Measurements from ENCODE around the gene SWAP70. TPM values are rescaled to one million over a fixed set of nuclear protein-coding genes. Genes with fewer than 3 reads are reported as not detected.
A peak's percentile ranks its signal among the peaks of the same experiment; 100 is the strongest.
"Not testable (repeated sequence)": the region's sequence is repeated elsewhere in the genome, so short reads cannot be mapped to it uniquely, and the experiment has no call there.

SWAP70 gene
- total RNA-seq, 2 donors from 2014 or later, result 6.1 to 7.5 TPM

GRCh38 chr11:9741260-9741659 is 77.4 kb downstream of the SWAP70 start:
- Mint-ChIP-seq H3K36me3 (ENCODE audit: low read depth) (peaks cover 4% of the 10 kb centered on the region), H3K4me3 (no peak overlapping the region)

GRCh38 chr11:9743512-9743911 is 79.6 kb downstream of the SWAP70 start:
- not testable (repeated sequence) for H3K27me3 Mint-ChIP-seq; DNase-seq; H3K4me1 Mint-ChIP-seq; H3K4me3 Mint-ChIP-seq; H3K36me3 Mint-ChIP-seq (ENCODE audit: low read depth); ATAC-seq; H3K27ac Mint-ChIP-seq; H3K9me3 ChIP-seq (ENCODE audit: control insufficient read depth, low read length, poor library complexity, severe bottlenecking)

More at GRCh38 chr11:9741260-9741659, 77.4 kb downstream of the SWAP70 start:
- no peaks in the 10 kb centered on the region for H3K27me3 Mint-ChIP-seq
- no peak overlapping the region for H3K27ac Mint-ChIP-seq
- ATAC-seq (no peak), DNase-seq (no peak)
- no peaks in the 10 kb centered on the region for H3K9me3 ChIP-seq (ENCODE audit: control insufficient read depth, low read length, poor library complexity, severe bottlenecking)
- no peaks in the 10 kb centered on the region for H3K4me1 Mint-ChIP-seq

- ATAC-seq (peak; percentile 22), DNase-seq (no peak)
- Mint-ChIP-seq H3K4me1 (peaks cover 6% of the 10 kb centered on the region), H3K27ac (no peak overlapping the region), H3K36me3 (ENCODE audit: low read depth) (no peaks in the 10 kb centered on the region), H3K4me3 (no peak overlapping the region), H3K27me3 (no peaks in the 10 kb centered on the region)
- H3K9me3 ChIP-seq (ENCODE audit: control insufficient read depth, low read length, poor library complexity, severe bottlenecking), result no peaks in the 10 kb centered on the region
Measured at GRCh38 chr11:9745411-9746211, 81.7 kb downstream of the SWAP70 start.

- H3K36me3 Mint-ChIP-seq (ENCODE audit: low read depth), result no peaks in the 10 kb centered on the region
- no peaks in the 10 kb centered on the region for H3K27me3 Mint-ChIP-seq
- DNase-seq (no peak), ATAC-seq (no peak)
- H3K9me3 ChIP-seq (ENCODE audit: control insufficient read depth, low read length, poor library complexity, severe bottlenecking), result no peaks in the 10 kb centered on the region
- peaks cover 6% of the 10 kb centered on the region for H3K4me1 Mint-ChIP-seq
- H3K27ac Mint-ChIP-seq, result no peak overlapping the region
- no peak overlapping the region for H3K4me3 Mint-ChIP-seq
Measured at GRCh38 chr11:9747229-9747628, 83.4 kb downstream of the SWAP70 start.

GRCh38 chr11:9747828-9748227 is 84.0 kb downstream of the SWAP70 start:
- no peaks in the 10 kb centered on the region for H3K9me3 ChIP-seq (ENCODE audit: control insufficient read depth, low read length, poor library complexity, severe bottlenecking)
- DNase-seq (no peak), ATAC-seq (no peak)
- H3K27ac Mint-ChIP-seq, result no peak overlapping the region
- no peak overlapping the region for H3K4me3 Mint-ChIP-seq
- H3K27me3 Mint-ChIP-seq, result no peaks in the 10 kb centered on the region
- H3K36me3 Mint-ChIP-seq (ENCODE audit: low read depth), result no peaks in the 10 kb centered on the region
- peaks cover 6% of the 10 kb centered on the region for H3K4me1 Mint-ChIP-seq

GRCh38 chr11:9748361-9748970 is 84.6 kb downstream of the SWAP70 start:
- H3K4me1 Mint-ChIP-seq, result peaks cover 6% of the 10 kb centered on the region
- no peaks in the 10 kb centered on the region for H3K27me3 Mint-ChIP-seq
- no peaks in the 10 kb centered on the region for H3K36me3 Mint-ChIP-seq (ENCODE audit: low read depth)
- no peaks in the 10 kb centered on the region for H3K9me3 ChIP-seq (ENCODE audit: control insufficient read depth, low read length, poor library complexity, severe bottlenecking)
- ATAC-seq (peak; percentile 99), DNase-seq (peak in 2 of 3 donors; percentile 18 to 24)
- no peak overlapping the region for H3K27ac Mint-ChIP-seq
- H3K4me3 Mint-ChIP-seq, result no peak overlapping the region

GRCh38 chr11:9750551-9750950 is 86.7 kb downstream of the SWAP70 start:
- Mint-ChIP-seq H3K27ac (no peak overlapping the region), H3K4me3 (no peak overlapping the region), H3K4me1 (peaks cover 6% of the 10 kb centered on the region), H3K36me3 (ENCODE audit: low read depth) (no peaks in the 10 kb centered on the region), H3K27me3 (no peaks in the 10 kb centered on the region)
- ATAC-seq (no peak), DNase-seq (no peak)
- H3K9me3 ChIP-seq (ENCODE audit: control insufficient read depth, low read length, poor library complexity, severe bottlenecking), result no peaks in the 10 kb centered on the region

- no peak for ATAC-seq
Measured at GRCh38 chr11:9752091-9752490, 88.2 kb downstream of the SWAP70 start.

GRCh38 chr11:9753021-9753420 is 89.1 kb downstream of the SWAP70 start:
- Mint-ChIP-seq H3K4me1 (peaks cover 13% of the 10 kb centered on the region), H3K36me3 (ENCODE audit: low read depth) (no peaks in the 10 kb centered on the region), H3K27me3 (no peaks in the 10 kb centered on the region), H3K4me3 (no peak overlapping the region), H3K27ac (no peak overlapping the region)
- no peak for ATAC-seq
- no peak for DNase-seq
- no peaks in the 10 kb centered on the region for H3K9me3 ChIP-seq (ENCODE audit: control insufficient read depth, low read length, poor library complexity, severe bottlenecking)

More at GRCh38 chr11:9752091-9752490, 88.2 kb downstream of the SWAP70 start:
- Mint-ChIP-seq H3K4me1 (peaks cover 13% of the 10 kb centered on the region), H3K36me3 (ENCODE audit: low read depth) (no peaks in the 10 kb centered on the region), H3K4me3 (no peak overlapping the region), H3K27ac (peak overlapping the region; percentile 51), H3K27me3 (no peaks in the 10 kb centered on the region)
- DNase-seq, result no peak
- H3K9me3 ChIP-seq (ENCODE audit: control insufficient read depth, low read length, poor library complexity, severe bottlenecking), result no peaks in the 10 kb centered on the region

- H3K9me3 ChIP-seq (ENCODE audit: control insufficient read depth, low read length, poor library complexity, severe bottlenecking), result no peaks in the 10 kb centered on the region
- no peak for DNase-seq
- Mint-ChIP-seq H3K27me3 (no peaks in the 10 kb centered on the region), H3K36me3 (ENCODE audit: low read depth) (no peaks in the 10 kb centered on the region), H3K4me3 (no peak overlapping the region), H3K4me1 (peaks cover 14% of the 10 kb centered on the region), H3K27ac (no peak overlapping the region)
- ATAC-seq, result no peak
Measured at GRCh38 chr11:9754010-9754471, 90.2 kb downstream of the SWAP70 start.

GRCh38 chr11:9755561-9756185 is 91.8 kb downstream of the SWAP70 start:
- Mint-ChIP-seq H3K27ac (peak overlapping the region; percentile 83), H3K36me3 (ENCODE audit: low read depth) (no peaks in the 10 kb centered on the region), H3K4me1 (peaks cover 19% of the 10 kb centered on the region), H3K27me3 (no peaks in the 10 kb centered on the region), H3K4me3 (no peak overlapping the region)
- DNase-seq (no peak), ATAC-seq (no peak)
- no peaks in the 10 kb centered on the region for H3K9me3 ChIP-seq (ENCODE audit: control insufficient read depth, low read length, poor library complexity, severe bottlenecking)

GRCh38 chr11:9756461-9756860 is 92.6 kb downstream of the SWAP70 start:
- Mint-ChIP-seq H3K36me3 (ENCODE audit: low read depth) (no peaks in the 10 kb centered on the region), H3K27me3 (no peaks in the 10 kb centered on the region), H3K4me3 (no peak overlapping the region), H3K4me1 (peaks cover 19% of the 10 kb centered on the region), H3K27ac (peak overlapping the region; percentile 83)
- ATAC-seq, result no peak
- DNase-seq, result no peak
- no peaks in the 10 kb centered on the region for H3K9me3 ChIP-seq (ENCODE audit: control insufficient read depth, low read length, poor library complexity, severe bottlenecking)

GRCh38 chr11:9756878-9757277 is 93.0 kb downstream of the SWAP70 start:
- H3K9me3 ChIP-seq (ENCODE audit: control insufficient read depth, low read length, poor library complexity, severe bottlenecking), result no peaks in the 10 kb centered on the region
- no peak for ATAC-seq
- no peak for DNase-seq
- Mint-ChIP-seq H3K4me3 (peak overlapping the region; percentile 25), H3K27me3 (no peaks in the 10 kb centered on the region), H3K36me3 (ENCODE audit: low read depth) (no peaks in the 10 kb centered on the region), H3K4me1 (peaks cover 24% of the 10 kb centered on the region), H3K27ac (peak overlapping the region; percentile 83)

Measured in T-helper 17 cell (primary cell).